SK-N-SH treated with all-trans-retinoic acid at 6 μM for 48 hours (cell line): ENCODE results near the gene SLC25A22.

Experiments
- ATAC-seq: fragments of 200-7000 bp; cut with Tn5 transposase; 3 replicates; pipeline ENCODE4 v1.9.1; 2020; ENCODE audit warnings: mild to moderate bottlenecking, moderate library complexity
- ARNTL ChIP-seq: fragments of 450-650 bp; formaldehyde crosslinking; IDR thresholded peaks from 2 replicates; pipeline ENCODE4 v1.5.0; 2020; ENCODE audit warnings: low read depth, mild to moderate bottlenecking, moderate library complexity, borderline replicate concordance
- BACH2 ChIP-seq: fragments of 250-450 bp; sonication (Bioruptor Pico); IDR thresholded peaks from 2 replicates; pipeline ENCODE4 v1.9.0; 2021; ENCODE audit warnings: mild to moderate bottlenecking, borderline replicate concordance
- CSDC2 ChIP-seq: fragments of 250-450 bp; sonication (Bioruptor Pico); IDR thresholded peaks from 2 replicates; pipeline ENCODE4 v1.5.0; 2020; ENCODE audit warnings: mild to moderate bottlenecking, moderate library complexity
- CSRNP3 ChIP-seq: fragments of 250-450 bp; sonication (Bioruptor Pico); IDR thresholded peaks from 2 replicates; pipeline ENCODE4 v1.5.1; 2021; ENCODE audit warnings: mild to moderate bottlenecking, moderate library complexity
- ESRRG ChIP-seq: fragments of 250-450 bp; sonication (Bioruptor Pico); IDR thresholded peaks from 2 replicates; pipeline ENCODE4 v1.6.1; 2021; ENCODE audit warnings: mild to moderate bottlenecking
- GLIS3 ChIP-seq: fragments of 250-450 bp; sonication (Bioruptor Pico); IDR thresholded peaks from 2 replicates; pipeline ENCODE4 v1.5.0; 2020; ENCODE audit warnings: mild to moderate bottlenecking, moderate library complexity
- ISL1 ChIP-seq: fragments of 250-450 bp; sonication (Bioruptor Pico); IDR thresholded peaks from 2 replicates; pipeline ENCODE4 v2.1.2; 2022; ENCODE audit warnings: mild to moderate bottlenecking, moderate library complexity
- POU6F1 ChIP-seq: fragments of 250-450 bp; sonication (Bioruptor Pico); IDR thresholded peaks from 2 replicates; pipeline ENCODE4 v1.8.0; 2021; ENCODE audit warnings: low read depth, mild to moderate bottlenecking, moderate library complexity, borderline replicate concordance
- PPARA ChIP-seq: fragments of 250-450 bp; sonication (Bioruptor Pico); IDR thresholded peaks from 2 replicates; pipeline ENCODE4 v1.5.0; 2020; ENCODE audit warnings: mild to moderate bottlenecking, borderline replicate concordance
- RARB ChIP-seq: fragments of 250-450 bp; sonication (Bioruptor Pico); IDR thresholded peaks from 2 replicates; pipeline ENCODE4 v1.8.0; 2021; ENCODE audit warnings: mild to moderate bottlenecking, moderate library complexity
- SNAI2 ChIP-seq: fragments of 250-450 bp; sonication (Bioruptor Pico); IDR thresholded peaks from 2 replicates; pipeline ENCODE4 v1.5.0; 2020; ENCODE audit warnings: mild to moderate bottlenecking, moderate library complexity
- TCF4 ChIP-seq: fragments of 250-450 bp; sonication (Bioruptor Pico); IDR thresholded peaks from 2 replicates; pipeline ENCODE4 v1.8.0; 2021; ENCODE audit warnings: mild to moderate bottlenecking, moderate library complexity, borderline replicate concordance
- TOX ChIP-seq: fragments of 250-450 bp; sonication (Bioruptor Pico); IDR thresholded peaks from 2 replicates; pipeline ENCODE4 v1.8.0; 2021; ENCODE audit warnings: mild to moderate bottlenecking, moderate library complexity, borderline replicate concordance
- TSHZ2 ChIP-seq: fragments of 250-450 bp; sonication (Bioruptor Pico); IDR thresholded peaks from 2 replicates; pipeline ENCODE4 v1.5.0; 2020; ENCODE audit warnings: mild to moderate bottlenecking, moderate library complexity
- ZC3H10 ChIP-seq: fragments of 250-450 bp; sonication (Bioruptor Pico); IDR thresholded peaks from 2 replicates; pipeline ENCODE4 v1.5.1; 2021; ENCODE audit warnings: mild to moderate bottlenecking, moderate library complexity
- ZFP3 ChIP-seq: fragments of 250-450 bp; sonication (Bioruptor Pico); IDR thresholded peaks from 2 replicates; pipeline ENCODE4 v1.5.0; 2020; ENCODE audit warnings: mild to moderate bottlenecking, moderate library complexity
- ZNF565 ChIP-seq: fragments of 450-650 bp; formaldehyde crosslinking; conservative IDR thresholded peaks from 2 replicates; pipeline ENCODE4 v1.5.0; 2020; ENCODE audit warnings: low read depth, mild to moderate bottlenecking, moderate library complexity
- ZNF8 ChIP-seq: fragments of 450-650 bp; formaldehyde crosslinking; IDR thresholded peaks from 2 replicates; pipeline ENCODE4 v1.5.0; 2020; ENCODE audit warnings: mild to moderate bottlenecking, moderate library complexity
- TF ChIP-seq, protein P1 (sequence below): fragments of 250-450 bp; sonication (Bioruptor Pico); IDR thresholded peaks from 2 replicates; pipeline ENCODE4 v1.8.0; 2020; ENCODE audit warnings: mild to moderate bottlenecking, moderate library complexity, borderline replicate concordance

The SLC25A22 gene

DNA sequence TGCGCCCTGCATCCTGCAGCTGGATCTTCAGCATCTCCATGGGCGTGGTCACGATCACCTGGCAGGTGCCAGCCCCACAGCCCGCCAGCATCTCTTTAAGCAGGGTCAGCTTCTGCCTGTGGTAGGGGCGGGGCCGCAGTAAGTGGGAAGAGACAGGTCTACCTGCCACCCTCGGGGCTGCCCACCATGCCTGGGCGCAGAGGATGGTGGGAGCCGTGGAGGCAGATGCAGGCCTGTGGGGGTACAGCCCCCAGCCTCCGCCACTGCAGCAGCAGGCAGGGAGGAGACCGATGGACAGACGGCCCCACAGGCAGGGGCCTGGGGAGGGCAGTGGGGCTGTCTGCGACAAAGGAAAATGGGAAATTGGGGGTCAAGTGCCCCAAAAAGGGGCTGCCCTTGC, 5.2 kb downstream of the SLC25A22 start:
- no peak for ATAC-seq
- no peak for TF ChIP-seq TOX (CRISPR knock-in tag)
- no peak for TF ChIP-seq ZC3H10 (CRISPR knock-in tag)
- no peak for TF ChIP-seq CSDC2 (CRISPR knock-in tag)
- TF ChIP-seq TSHZ2 (CRISPR knock-in tag) = no peak
- no peak for TF ChIP-seq ZFP3 (CRISPR knock-in tag)
- no peak for TF ChIP-seq BACH2 (CRISPR knock-in tag)
- no peak for TF ChIP-seq PPARA
- no peak for TF ChIP-seq POU6F1 (CRISPR knock-in tag)
- TF ChIP-seq ARNTL (CRISPR knock-in tag) = no peak
- TF ChIP-seq GLIS3 (CRISPR knock-in tag) = no peak
- no peak for TF ChIP-seq SNAI2 (CRISPR knock-in tag)
- no peak for TF ChIP-seq ESRRG (CRISPR knock-in tag)
- TF ChIP-seq CSRNP3 (CRISPR knock-in tag) = no peak
- no peak for TF ChIP-seq ZNF565 (CRISPR knock-in tag)
- no peak for TF ChIP-seq ZNF8 (CRISPR knock-in tag)
- TF ChIP-seq, protein P1, sequence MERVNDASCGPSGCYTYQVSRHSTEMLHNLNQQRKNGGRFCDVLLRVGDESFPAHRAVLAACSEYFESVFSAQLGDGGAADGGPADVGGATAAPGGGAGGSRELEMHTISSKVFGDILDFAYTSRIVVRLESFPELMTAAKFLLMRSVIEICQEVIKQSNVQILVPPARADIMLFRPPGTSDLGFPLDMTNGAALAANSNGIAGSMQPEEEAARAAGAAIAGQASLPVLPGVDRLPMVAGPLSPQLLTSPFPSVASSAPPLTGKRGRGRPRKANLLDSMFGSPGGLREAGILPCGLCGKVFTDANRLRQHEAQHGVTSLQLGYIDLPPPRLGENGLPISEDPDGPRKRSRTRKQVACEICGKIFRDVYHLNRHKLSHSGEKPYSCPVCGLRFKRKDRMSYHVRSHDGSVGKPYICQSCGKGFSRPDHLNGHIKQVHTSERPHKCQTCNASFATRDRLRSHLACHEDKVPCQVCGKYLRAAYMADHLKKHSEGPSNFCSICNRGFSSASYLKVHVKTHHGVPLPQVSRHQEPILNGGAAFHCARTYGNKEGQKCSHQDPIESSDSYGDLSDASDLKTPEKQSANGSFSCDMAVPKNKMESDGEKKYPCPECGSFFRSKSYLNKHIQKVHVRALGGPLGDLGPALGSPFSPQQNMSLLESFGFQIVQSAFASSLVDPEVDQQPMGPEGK = no peak
- TF ChIP-seq ISL1 = no peak

GRCh38 chr11:792535-792821, 5.6 kb downstream of the SLC25A22 start:
- no peak for TF ChIP-seq PPARA
- TF ChIP-seq POU6F1 (CRISPR knock-in tag) = no peak
- no peak for TF ChIP-seq ESRRG (CRISPR knock-in tag)
- TF ChIP-seq TSHZ2 (CRISPR knock-in tag) = no peak
- TF ChIP-seq TCF4 = no peak
- no peak for TF ChIP-seq CSDC2 (CRISPR knock-in tag)
- TF ChIP-seq RARB (CRISPR knock-in tag) = no peak
- TF ChIP-seq TOX (CRISPR knock-in tag) = no peak
- TF ChIP-seq CSRNP3 (CRISPR knock-in tag) = no peak
- TF ChIP-seq, all 23 proteins: peak for 0
- no peak for ATAC-seq
